Stimulated activated CD8-positive, alpha-beta memory T cell treated with anti-CD3 and anti-CD28 coated beads, Interleukin-15, amount 100 ng/mL, for 4 hours (primary cell): ENCODE results near the gene ZNF827.

Source experiments
- DNase-seq, 2 donors: peaks; one replicate each; pipeline ENCODE4 v3.0.0-alpha.2; 2020; ENCODE audit warnings: low read depth in 2 of 2

Gene ZNF827

GRCh38 chr4:145891958-145892357 lies 46.7 kb downstream of the ZNF827 start:
- DNase-seq, result no peak

- no peak for DNase-seq
Observed at GRCh38 chr4:145890689-145891088, 47.9 kb downstream of the ZNF827 start.

GRCh38 chr4:145888393-145888792 lies 50.2 kb downstream of the ZNF827 start:
- no peak for DNase-seq

- DNase-seq, result no peak
Observed at GRCh38 chr4:145887241-145887991, 51.2 kb downstream of the ZNF827 start.

GRCh38 chr4:145886871-145887240 lies 51.8 kb downstream of the ZNF827 start:
- no peak for DNase-seq

- no peak for DNase-seq
Observed at GRCh38 chr4:145885666-145886065, 53.0 kb downstream of the ZNF827 start.

- no peak for DNase-seq
Observed at GRCh38 chr4:145884775-145885174, 53.8 kb downstream of the ZNF827 start.

GRCh38 chr4:145883101-145883694 lies 55.4 kb downstream of the ZNF827 start:
- no peak for DNase-seq

- no peak for DNase-seq
Observed at GRCh38 chr4:145882604-145883003, 56.0 kb downstream of the ZNF827 start.

- no peak for DNase-seq
Observed at GRCh38 chr4:145881989-145882388, 56.6 kb downstream of the ZNF827 start.

GRCh38 chr4:145881576-145881975 lies 57.0 kb downstream of the ZNF827 start:
- DNase-seq, result no peak

- no peak for DNase-seq
Observed at GRCh38 chr4:145880355-145880960, 58.2 kb downstream of the ZNF827 start.

- DNase-seq, result no peak
Observed at GRCh38 chr4:145879598-145879997, 59.0 kb downstream of the ZNF827 start.

GRCh38 chr4:145878501-145879435 lies 59.9 kb downstream of the ZNF827 start:
- DNase-seq, result no peak

- no peak for DNase-seq
Observed at GRCh38 chr4:145876531-145877180, 62.0 kb downstream of the ZNF827 start.

GRCh38 chr4:145873901-145874300 lies 64.7 kb downstream of the ZNF827 start:
- DNase-seq, result no peak

GRCh38 chr4:145871209-145871608 lies 67.4 kb downstream of the ZNF827 start:
- DNase-seq, result no peak

- DNase-seq, result no peak
Observed at GRCh38 chr4:145870155-145871020, 68.2 kb downstream of the ZNF827 start.

- no peak for DNase-seq
Observed at GRCh38 chr4:145868637-145869409, 69.8 kb downstream of the ZNF827 start.

GRCh38 chr4:145867406-145867805 lies 71.2 kb downstream of the ZNF827 start:
- DNase-seq, result no peak
